ENCODE measurements around the gene ACADS. TPM values are rescaled to one million over a fixed set of nuclear protein-coding genes. Genes with fewer than 3 reads are reported as not detected.
A peak's percentile ranks its signal among the peaks of the same experiment; 100 is the strongest.

ACADS gene
- total RNA-seq, 1 experiment from 2014 or later = 7.3 TPM

DNA sequence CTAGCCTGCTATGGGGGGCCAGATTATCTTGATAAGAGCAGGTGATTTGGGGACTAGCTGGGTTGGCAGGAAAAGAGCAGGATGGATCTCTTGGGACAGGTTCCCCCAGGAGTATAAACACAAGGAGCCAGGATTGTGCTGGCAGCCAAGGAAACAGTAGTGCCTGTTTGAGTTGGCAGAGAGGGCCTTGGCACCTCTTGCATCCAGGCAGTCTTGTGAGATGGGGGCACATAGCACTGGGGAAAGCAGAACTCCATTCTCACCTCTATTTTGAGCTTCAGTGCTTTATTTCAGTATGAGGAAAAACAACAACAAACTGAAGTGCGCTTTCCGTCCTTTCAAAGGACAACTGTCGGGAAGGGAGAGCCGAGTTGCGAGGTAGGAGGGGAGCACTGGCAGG is 24.7 kb upstream of the ACADS start:
- no peak for DNase-seq (ENCODE audit: low read depth)

- DNase-seq (ENCODE audit: low read depth) = no peak
These were observed 23.0 kb upstream of the ACADS start for GRCh38 chr12:120702637-120703036.

- DNase-seq (ENCODE audit: low read depth) = no peak
These were observed 22.2 kb upstream of the ACADS start for GRCh38 chr12:120703311-120703942.

DNA sequence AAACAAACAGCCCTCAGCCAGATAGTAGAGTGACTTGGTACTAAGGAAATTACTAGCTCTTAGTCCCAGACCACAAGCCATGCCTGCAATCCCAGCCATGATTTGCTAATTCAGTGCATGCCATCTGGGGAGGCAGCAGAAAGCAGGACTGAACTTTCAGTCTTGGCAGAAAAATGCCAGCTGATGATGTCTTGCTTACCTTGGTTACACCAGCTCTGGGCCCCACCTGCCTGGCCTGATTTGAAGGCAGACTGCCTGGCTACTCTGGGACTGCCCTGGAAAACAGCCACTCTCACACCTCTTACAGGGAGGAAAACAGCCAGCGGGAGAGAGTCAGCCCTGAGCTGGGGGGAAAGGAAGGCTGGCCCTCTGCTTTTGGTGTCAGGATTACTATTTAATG is 20.0 kb upstream of the ACADS start:
- no peak for DNase-seq (ENCODE audit: low read depth)

- DNase-seq (ENCODE audit: low read depth) = no peak
These were observed 19.6 kb upstream of the ACADS start for GRCh38 chr12:120706029-120706428.

GRCh38 chr12:120708651-120709050 is 17.0 kb upstream of the ACADS start:
- DNase-seq (ENCODE audit: low read depth) = no peak

- peak; percentile 61 for DNase-seq (ENCODE audit: low read depth)
These were observed 15.4 kb upstream of the ACADS start, which contains the start of gene UNC119B for GRCh38 chr12:120710031-120710804. Gene UNC119B (plus strand): TSS chr12:120710458. CDS start chr12:120710475, 17 bp downstream.

GRCh38 chr12:120710805-120711296 is 14.8 kb upstream of the ACADS start:
- no peak for DNase-seq (ENCODE audit: low read depth)

- DNase-seq (ENCODE audit: low read depth) = no peak
These were observed 14.2 kb upstream of the ACADS start for GRCh38 chr12:120711411-120711810.

DNA sequence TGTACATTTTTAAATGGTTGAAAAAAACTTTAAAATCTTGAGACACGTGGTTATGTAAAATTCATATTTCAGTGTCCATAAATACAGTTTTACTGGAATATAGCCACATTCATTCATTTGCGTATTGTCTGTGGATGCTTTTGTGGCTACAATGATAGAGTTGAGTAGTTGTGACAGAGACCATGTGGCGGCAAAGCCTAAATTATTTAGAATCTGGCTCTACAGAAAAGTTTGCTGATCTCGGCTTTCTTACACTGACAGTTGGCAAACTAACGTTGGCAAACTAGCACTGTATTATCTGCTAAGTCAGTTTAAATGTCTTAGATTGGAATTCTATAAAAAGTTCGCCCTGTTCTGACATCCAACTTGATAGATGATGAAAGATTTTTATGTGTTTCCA is 13.0 kb upstream of the ACADS start:
- DNase-seq (ENCODE audit: low read depth) = no peak

DNA sequence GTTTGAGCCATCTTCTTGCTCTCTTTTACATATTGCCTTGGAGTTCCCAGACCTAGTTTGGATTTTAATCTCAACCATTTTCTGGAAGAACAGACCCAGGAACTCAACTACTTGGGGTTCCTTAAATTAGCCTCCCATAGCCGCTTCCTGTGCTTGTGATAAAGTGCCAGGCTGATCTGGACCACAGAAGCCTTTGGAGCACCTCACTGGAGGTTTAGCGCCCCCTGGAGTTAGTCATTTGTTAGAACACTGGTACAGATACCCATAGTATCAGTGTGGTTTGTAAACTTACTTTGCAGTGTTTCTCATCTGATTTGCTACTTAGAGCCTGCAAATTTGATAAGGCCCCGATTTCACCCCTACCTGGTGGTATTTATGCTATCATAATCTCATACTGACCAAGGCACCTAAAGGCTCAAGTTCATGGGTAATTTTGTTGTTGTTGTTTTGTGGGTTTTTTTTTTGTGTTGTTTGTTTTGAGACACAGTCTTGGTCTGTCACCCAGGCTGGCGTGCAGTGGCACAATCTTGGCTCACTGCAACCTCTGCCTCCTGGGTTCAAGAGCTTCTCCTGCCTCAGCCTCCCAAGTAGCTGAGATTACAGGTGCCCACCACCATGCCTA is 11.7 kb upstream of the ACADS start:
- DNase-seq (ENCODE audit: low read depth) = peak; percentile 73

DNA sequence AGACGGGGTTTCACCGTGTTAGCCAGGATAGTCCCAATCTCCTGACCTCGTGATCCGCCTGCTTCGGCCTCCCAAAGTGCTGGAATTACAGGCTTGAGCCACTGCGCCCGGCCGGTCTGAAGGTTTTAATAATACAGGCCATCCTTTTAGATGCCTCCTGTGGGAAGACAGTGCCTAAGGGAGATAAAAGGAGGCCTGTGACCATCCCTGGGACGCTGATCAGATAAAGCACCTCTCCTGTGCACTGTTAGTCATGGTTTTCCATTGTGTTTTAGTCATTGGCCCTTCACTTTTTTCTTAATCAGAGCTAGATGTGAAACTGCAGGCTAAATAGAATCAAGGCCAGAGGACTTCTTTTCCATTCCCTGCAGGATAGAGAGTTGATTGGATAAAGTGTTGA is 7.6 kb upstream of the ACADS start:
- DNase-seq (ENCODE audit: low read depth) = no peak

DNA sequence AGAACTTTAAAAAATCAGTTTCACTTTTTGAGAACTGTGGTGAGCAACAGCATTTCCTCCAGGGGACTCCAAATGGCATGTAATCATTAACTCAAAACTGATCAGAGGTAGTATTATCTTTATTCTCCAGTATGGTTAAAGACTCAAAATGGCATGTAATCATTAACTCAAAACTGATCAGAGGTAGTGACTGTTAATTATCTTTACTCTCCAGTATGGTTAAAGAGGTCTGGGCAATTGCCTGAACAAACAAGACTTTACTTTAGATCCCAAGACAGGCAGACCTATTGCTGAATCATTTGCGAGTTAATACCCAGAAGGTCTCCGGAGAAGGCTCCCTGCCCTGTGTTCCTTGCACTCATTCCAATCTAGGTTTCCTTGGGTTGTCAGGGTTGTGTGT is 6.6 kb upstream of the ACADS start:
- DNase-seq (ENCODE audit: low read depth) = no peak

GRCh38 chr12:120719496-120720233 is 6.0 kb upstream of the ACADS start:
- no peak for DNase-seq (ENCODE audit: low read depth)

DNA sequence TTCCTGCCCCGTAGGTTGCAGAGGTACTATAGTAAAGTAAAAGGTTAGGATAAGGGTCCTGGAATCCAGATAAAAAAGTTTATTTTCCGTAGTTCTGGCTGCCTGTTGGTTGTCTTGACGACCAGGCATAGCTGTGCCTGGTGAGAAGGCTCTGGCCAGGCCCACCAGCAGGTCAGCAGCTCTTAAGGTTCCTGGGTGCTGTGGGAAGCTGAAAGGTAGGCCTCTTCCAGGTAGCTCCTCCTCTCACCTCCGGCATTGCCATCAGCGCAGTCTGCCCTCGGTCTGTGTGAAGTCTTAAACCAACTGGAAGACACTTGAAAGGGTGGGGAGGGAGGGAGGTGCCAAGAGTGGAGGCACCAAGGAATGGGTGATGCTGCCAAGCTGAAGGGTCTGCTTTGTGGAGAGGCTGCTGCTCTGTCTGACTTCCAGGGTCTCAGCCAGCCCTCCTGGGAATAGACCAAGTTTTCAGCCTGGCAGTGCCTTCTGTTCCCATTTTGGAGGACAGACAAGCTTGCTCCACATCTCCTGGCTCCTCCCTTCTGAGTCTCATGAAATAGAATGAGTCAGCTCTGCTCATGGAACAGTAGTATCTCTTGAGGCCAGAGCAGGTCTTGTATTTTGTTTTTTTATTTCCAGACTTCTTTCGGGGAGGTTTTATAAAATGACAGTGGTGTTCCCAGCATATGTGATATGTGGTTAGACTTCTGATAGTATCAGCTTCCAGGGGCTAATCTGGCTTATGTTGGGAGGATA is 5.2 kb upstream of the ACADS start:
- DNase-seq (ENCODE audit: low read depth) = peak; percentile 28

DNA sequence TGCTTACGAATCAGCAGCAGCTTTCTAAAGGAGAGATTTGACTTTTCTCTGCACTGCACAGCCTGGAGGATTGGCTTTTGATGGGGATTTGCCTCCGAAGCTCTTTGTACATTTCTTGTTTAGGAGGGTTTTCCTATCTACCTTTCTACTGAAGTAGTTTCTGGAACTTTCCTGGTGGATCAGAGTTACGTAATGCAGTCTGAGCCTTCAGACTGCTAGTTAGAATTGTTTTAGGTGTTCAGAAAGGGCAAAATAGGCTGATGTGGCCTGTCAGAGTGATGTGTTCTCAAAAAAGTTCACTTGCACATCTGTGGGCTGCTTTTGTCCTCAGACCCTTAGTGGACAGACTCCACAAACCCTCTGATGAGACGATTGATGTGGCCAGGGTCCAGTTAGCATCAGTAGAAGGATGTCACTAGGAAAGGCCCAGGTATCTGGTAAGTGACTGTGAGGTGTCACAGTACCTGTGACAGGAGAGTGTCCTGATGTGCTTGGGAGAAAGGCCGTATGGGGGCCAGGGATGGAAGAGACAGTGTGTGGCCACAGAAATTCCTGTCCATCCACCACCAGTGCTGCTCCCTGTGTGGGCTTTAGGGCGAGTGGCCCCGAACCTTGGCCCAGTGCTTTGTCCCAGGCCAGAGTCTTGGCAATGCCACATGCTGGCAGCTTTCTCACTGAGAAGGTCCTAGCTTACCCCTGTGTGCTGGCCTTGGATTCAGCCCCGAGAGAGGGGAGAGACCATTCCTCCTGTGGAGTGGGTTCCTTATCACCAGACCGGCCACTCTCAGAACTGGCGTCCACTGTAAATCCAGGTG is 4.4 kb upstream of the ACADS start:
- DNase-seq (ENCODE audit: low read depth) = no peak

DNA sequence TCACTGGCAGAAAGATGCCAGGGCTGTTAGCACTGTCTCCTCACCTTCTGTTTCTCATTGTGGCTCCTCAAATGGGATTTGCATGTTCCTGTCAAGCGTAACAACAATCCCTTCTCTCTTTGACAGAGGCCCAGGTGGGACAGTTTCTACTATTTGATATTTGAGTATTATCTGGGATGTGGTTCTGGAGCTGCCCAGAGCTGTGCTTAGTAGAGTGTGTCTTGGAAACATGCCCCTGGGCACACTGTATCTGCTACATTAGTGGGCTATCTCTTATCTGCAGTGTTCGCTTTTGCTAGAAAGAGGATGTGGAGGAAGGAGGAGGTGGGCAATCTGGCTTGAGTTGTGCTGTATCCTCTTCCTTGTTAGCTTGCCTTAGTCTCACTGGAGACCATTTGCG is 3.8 kb upstream of the ACADS start:
- DNase-seq (ENCODE audit: low read depth) = no peak

DNA sequence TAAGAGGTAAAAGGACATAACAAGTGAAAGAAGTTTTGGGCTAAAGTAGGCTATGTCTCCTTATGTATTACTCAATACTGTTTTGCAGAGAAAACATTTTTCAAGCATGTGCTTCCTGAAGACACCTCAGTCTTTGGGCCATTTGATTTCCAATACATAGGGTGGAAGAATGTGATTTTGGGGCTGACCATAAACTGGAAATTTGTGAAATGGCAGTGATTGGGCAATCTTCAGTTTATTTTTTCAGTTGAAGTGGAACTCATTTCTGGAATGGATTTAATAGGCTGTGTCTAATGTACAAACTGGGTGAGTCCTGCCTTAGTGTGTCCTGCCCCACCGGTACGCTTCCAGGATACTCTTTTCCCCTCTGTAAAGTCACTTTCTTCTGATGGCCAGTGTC is 2.8 kb upstream of the ACADS start:
- DNase-seq (ENCODE audit: low read depth) = no peak

DNA sequence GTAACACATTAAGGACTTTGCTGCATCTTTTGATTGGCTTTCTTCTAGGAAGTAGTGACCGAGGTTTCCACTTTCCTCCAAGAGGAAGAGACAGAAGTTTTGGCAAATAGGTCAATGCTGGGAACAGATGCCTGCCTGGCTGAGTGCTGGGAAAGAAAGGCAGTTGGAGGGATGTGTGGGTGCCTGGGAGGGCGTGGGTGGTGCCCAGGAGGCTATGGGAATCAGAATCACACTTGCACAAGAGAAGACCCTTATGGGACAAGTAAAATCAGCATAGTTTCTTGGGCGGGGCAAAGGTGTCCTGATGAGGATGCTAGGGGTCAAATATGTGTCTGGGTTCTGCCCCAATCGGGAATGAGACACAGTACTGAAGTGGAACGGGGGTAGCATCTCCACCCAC is 906 bp upstream of the ACADS start:
- no peak for DNase-seq (ENCODE audit: low read depth)

- DNase-seq (ENCODE audit: low read depth) = no peak
These were observed 421 bp upstream of the ACADS start for GRCh38 chr12:120725151-120725658.

DNA sequence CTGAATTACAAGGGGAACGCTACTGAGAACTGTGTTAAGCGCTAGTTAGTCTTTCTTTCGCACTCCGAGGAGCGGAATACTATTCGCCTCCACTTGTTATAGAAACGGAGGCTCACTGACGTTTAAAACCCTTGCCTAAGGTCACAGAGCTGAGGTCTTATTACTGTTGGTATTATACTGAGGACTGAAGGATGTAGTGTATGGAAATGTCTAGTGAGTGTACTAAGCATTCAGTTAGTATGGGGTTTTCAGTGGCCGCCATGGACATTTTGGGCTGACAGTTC is 826 bp downstream of the ACADS start:
- no peak for DNase-seq (ENCODE audit: low read depth)
